Stomach smooth muscle (tissue), 2 donors: ENCODE data around the gene HSD17B14.
"Not testable (repeated sequence)": the region's sequence is repeated elsewhere in the genome, so short reads cannot be mapped to it uniquely, and the experiment has no call there.

Experiments used
- H3K27ac ChIP-seq: one replicate; pipeline ENCODE4 v1.7.0; 2013; ENCODE audit warnings: mild to moderate bottlenecking, low read length, inconsistent platforms
- H3K27me3 ChIP-seq, 2 donors: one replicate each; pipeline ENCODE4 v1.7.0; 2013; ENCODE audit warnings: low read length in 2 of 2; ENCODE audit not compliant: insufficient read depth in 2 of 2, control insufficient read depth in 1 of 2
- H3K36me3 ChIP-seq, 2 donors: one replicate each; pipeline ENCODE4 v1.7.0; 2013; ENCODE audit warnings: low read length in 2 of 2; ENCODE audit not compliant: control insufficient read depth in 2 of 2, insufficient read depth in 2 of 2
- H3K4me1 ChIP-seq: one replicate; pipeline ENCODE4 v1.7.0; 2013; ENCODE audit warnings: low read length; ENCODE audit not compliant: control insufficient read depth, insufficient read depth
- H3K4me3 ChIP-seq, 2 donors: one replicate each; pipeline ENCODE4 v1.7.0; 2013; ENCODE audit warnings: low read length in 2 of 2
- H3K9ac ChIP-seq, 2 donors: one replicate each; pipeline ENCODE4 v1.7.0; 2013; ENCODE audit warnings: low read length in 2 of 2, mild to moderate bottlenecking in 1 of 2
- H3K9me3 ChIP-seq, 2 donors: one replicate each; pipeline ENCODE4 v1.7.0; 2013; ENCODE audit warnings: low read length in 2 of 2; ENCODE audit not compliant: control insufficient read depth in 2 of 2
- donor health status: healthy.
- donor health status: Pancreatic carcinoma.

HSD17B14 gene

GRCh38 chr19:48874303-48875135, 38.2 kb upstream of the HSD17B14 start:
- H3K27ac ChIP-seq = peak overlapping the region; percentile 100
- H3K36me3 ChIP-seq = peaks cover 16 to 22% of the 10 kb centered on the region in 2 donors
- no peaks in the 10 kb centered on the region for H3K9me3 ChIP-seq
- peak overlapping the region; percentile 100 for H3K9ac ChIP-seq
- H3K27me3 ChIP-seq = no peaks in the 10 kb centered on the region
- peaks cover 34% of the 10 kb centered on the region for H3K4me1 ChIP-seq
- H3K4me3 ChIP-seq = peak overlapping the region; percentile 99 to 100

- H3K4me1 ChIP-seq = peaks cover 39% of the 10 kb centered on the region
- no peaks in the 10 kb centered on the region for H3K27me3 ChIP-seq
- H3K4me3 ChIP-seq = peak overlapping the region; percentile 99 to 100
- H3K27ac ChIP-seq = peak overlapping the region; percentile 100
- H3K9me3 ChIP-seq = no peaks in the 10 kb centered on the region
- peaks cover 16 to 21% of the 10 kb centered on the region in 2 donors for H3K36me3 ChIP-seq
- H3K9ac ChIP-seq = peak overlapping the region; percentile 100
Measured at GRCh38 chr19:48873476-48874302, 37.4 kb upstream of the HSD17B14 start.

- Histone ChIP-seq H3K36me3 (peaks cover 16 to 20% of the 10 kb centered on the region in 2 donors), H3K9me3 (no peaks in the 10 kb centered on the region), H3K27me3 (no peaks in the 10 kb centered on the region), H3K4me1 (peaks cover 42% of the 10 kb centered on the region), H3K9ac (peak overlapping the region; percentile 100), H3K27ac (peak overlapping the region; percentile 100), H3K4me3 (peak overlapping the region; percentile 99 to 100)
Measured at GRCh38 chr19:48872884-48873475, 36.7 kb upstream of the HSD17B14 start.

- H3K9me3 ChIP-seq = no peaks in the 10 kb centered on the region
- H3K4me3 ChIP-seq = peak within 1 kb of the TSS; percentile 99 to 100
- no peaks in the 10 kb centered on the region for H3K27me3 ChIP-seq
- H3K9ac ChIP-seq = peak within 1 kb of the TSS; percentile 100
- peaks cover 16 to 20% of the 10 kb centered on the region in 2 donors for H3K36me3 ChIP-seq
- peaks cover 48% of the 10 kb centered on the region for H3K4me1 ChIP-seq
- H3K27ac ChIP-seq = peak within 1 kb of the TSS; percentile 100
Measured at GRCh38 chr19:48872182-48872883, 36.0 kb upstream of the HSD17B14 start, which contains the start of gene PPP1R15A. Gene PPP1R15A, plus strand, starts transcription at chr19:48872421. Its CDS starts 813 bp downstream, at chr19:48873234.

- Histone ChIP-seq H3K4me1 (peaks cover 54% of the 10 kb centered on the region), H3K27ac (peak overlapping the region; percentile 100), H3K36me3 (peaks cover 16 to 20% of the 10 kb centered on the region in 2 donors), H3K4me3 (peak overlapping the region in 1 of 2 donors; percentile 100)
- not testable (repeated sequence) for H3K9ac ChIP-seq, H3K27me3 ChIP-seq, H3K9me3 ChIP-seq
Measured at GRCh38 chr19:48871471-48872181, 35.3 kb upstream of the HSD17B14 start.

- Histone ChIP-seq H3K36me3 (peaks cover 11% of the 10 kb centered on the region in 2 donors), H3K4me1 (peaks cover 45% of the 10 kb centered on the region), H3K9ac (no peak overlapping the region), H3K27me3 (no peaks in the 10 kb centered on the region), H3K9me3 (no peaks in the 10 kb centered on the region), H3K4me3 (no peak overlapping the region), H3K27ac (no peak overlapping the region)
Measured at GRCh38 chr19:48870048-48870447, 33.8 kb upstream of the HSD17B14 start.

GRCh38 chr19:48868114-48868886, 32.0 kb upstream of the HSD17B14 start, which contains the start of gene PLEKHA4:
Gene PLEKHA4, minus strand, starts transcription at chr19:48868617. Its CDS starts 997 bp downstream, at chr19:48867620.
- Histone ChIP-seq H3K27ac (peak within 1 kb of the TSS; percentile 31), H3K9ac (peak within 1 kb of the TSS; percentile 77 to 86), H3K9me3 (no peaks in the 10 kb centered on the region), H3K4me1 (peaks cover 27% of the 10 kb centered on the region), H3K4me3 (peak within 1 kb of the TSS; percentile 50 to 67), H3K36me3 (peaks cover 2 to 3% of the 10 kb centered on the region in 2 donors), H3K27me3 (no peaks in the 10 kb centered on the region)

GRCh38 chr19:48867746-48868113, 31.4 kb upstream of the HSD17B14 start:
- peak overlapping the region; percentile 50 to 67 for H3K4me3 ChIP-seq
- H3K27me3 ChIP-seq = no peaks in the 10 kb centered on the region
- peak overlapping the region; percentile 31 for H3K27ac ChIP-seq
- H3K9ac ChIP-seq = peak overlapping the region; percentile 77 to 86
- H3K4me1 ChIP-seq = peaks cover 25% of the 10 kb centered on the region
- H3K9me3 ChIP-seq = no peaks in the 10 kb centered on the region
- peaks cover 0 to 2% of the 10 kb centered on the region in 2 donors for H3K36me3 ChIP-seq

- Histone ChIP-seq H3K27ac (peak overlapping the region; percentile 31), H3K9ac (peak overlapping the region in 1 of 2 donors; percentile 86)
Measured at GRCh38 chr19:48867123-48867745, 30.9 kb upstream of the HSD17B14 start.

More at GRCh38 chr19:48867123-48867745, 30.9 kb upstream of the HSD17B14 start:
- no peaks in the 10 kb centered on the region for H3K9me3 ChIP-seq
- peaks cover 0 to 2% of the 10 kb centered on the region in 2 donors for H3K36me3 ChIP-seq
- H3K27me3 ChIP-seq = no peaks in the 10 kb centered on the region
- H3K4me3 ChIP-seq = peak overlapping the region; percentile 50 to 67
- H3K4me1 ChIP-seq = peaks cover 25% of the 10 kb centered on the region
